Dermis microvascular lymphatic vessel endothelial cell (primary cell): ENCODE data around the gene ZNF283. TPM values are rescaled to one million over a fixed set of nuclear protein-coding genes. Genes with fewer than 3 reads are reported as not detected.
"Not testable (repeated sequence)": the region's sequence is repeated elsewhere in the genome, so short reads cannot be mapped to it uniquely, and the experiment has no call there.

Experiments
- DNase-seq, 2 donors: peaks; one replicate each; pipeline versions ENCODE4 v3.0.0 to v3.0.0-alpha.2; 2010; ENCODE audit warnings: low read depth in 2 of 2
- total RNA-seq: library from RNA; depleted of rRNA; stranded (reverse); fragments of >200 nt; gene quantifications from 2 replicates; pipeline ENCODE4 v1.2.1, GENCODE V29; 2014

ZNF283 gene
- total RNA-seq, 1 donor from 2014 or later = 8.3 TPM

DNA sequence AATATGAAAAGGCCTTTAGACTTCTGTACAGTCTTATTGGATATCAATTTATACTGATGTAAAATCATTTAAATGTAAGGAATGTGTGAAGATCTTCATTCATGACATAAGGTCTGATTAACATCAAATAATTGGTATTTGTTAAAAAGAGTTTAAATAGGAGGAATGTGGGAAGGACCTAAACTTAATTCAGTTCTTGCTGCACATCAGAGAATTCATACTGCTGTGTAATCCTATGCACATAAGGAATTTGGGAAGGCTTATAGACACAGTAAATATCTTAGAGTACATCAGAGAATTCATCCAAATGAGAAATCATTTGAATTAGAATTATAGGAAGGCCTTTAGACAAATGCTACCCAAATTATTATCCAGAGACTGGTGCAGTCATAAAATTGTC, 21.7 kb downstream of the ZNF283 start:
- DNase-seq = no peak

DNA sequence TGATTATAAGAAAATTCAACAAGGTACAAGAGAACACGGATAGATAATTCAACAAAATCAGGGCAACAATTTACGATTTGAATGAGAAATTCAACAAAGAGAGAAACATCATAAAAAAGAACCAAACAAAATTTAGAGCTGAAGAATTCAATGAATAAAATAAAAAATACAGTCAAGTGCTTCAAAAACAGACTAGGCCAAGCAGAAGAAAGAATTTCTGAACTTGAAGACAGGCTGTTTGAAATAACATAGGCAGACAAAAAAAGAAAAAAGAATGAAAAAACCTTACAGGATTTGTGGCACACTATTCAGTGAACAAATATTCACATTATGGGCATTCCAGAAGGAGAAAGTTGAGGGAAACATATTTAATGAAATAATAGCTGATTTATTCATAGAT, 31.1 kb downstream of the ZNF283 start:
- DNase-seq = no peak

DNA sequence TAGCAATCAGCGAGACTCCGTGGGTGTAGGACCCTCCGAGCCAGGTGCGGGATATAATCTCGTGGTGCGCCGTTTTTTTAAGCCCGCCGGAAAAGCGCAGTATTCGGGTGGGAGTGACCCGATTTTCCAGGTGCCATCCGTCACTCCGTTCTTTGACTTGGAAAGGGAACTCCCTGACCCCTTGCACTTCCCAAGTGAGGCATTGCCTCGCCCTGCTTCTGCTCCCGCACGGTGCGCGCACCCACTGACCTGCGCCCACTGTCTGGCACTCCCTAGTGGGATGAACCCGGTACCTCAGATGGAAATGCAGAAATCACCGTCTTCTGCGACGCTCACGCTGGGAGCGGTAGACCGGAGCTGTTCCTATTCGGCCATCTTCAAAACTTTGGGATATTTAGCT, 39.8 kb downstream of the ZNF283 start:
- DNase-seq = not testable (repeated sequence)

DNA sequence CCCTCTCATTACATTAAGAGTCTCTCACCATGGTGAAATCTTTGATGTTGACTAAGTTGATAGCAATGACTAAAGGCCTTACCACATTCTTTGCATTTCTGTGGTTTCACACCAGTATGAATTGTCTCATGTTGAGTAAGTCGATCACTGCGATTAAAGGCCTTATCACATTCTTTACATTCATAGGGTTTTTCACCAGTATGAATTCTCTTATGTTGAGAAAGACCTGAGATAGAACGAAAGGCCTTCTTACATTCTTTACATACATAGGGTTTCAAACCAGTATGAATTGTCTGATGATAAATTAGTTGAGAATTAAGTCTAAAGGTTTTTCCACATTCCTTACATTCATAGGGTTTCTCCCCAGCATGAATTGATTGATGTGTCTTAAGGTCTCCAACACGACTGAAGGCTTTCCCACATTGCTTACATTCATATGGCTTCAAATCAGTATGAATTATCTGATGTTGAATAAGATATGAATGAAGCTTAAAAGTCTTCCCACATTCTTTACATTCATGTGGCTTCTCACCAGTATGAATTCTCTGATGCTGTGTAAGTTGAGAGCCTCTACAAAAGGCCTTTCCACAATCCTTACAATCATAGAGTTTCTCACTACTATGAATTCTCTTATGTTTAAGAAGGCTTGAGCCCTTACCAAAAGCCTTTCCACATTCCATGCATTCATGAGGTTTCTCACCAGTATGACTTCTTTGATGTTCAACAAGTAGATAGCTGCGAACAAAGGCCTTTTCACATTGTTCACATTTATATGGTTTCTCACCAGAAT, 45.6 kb downstream of the ZNF283 start:
- no peak for DNase-seq

DNA sequence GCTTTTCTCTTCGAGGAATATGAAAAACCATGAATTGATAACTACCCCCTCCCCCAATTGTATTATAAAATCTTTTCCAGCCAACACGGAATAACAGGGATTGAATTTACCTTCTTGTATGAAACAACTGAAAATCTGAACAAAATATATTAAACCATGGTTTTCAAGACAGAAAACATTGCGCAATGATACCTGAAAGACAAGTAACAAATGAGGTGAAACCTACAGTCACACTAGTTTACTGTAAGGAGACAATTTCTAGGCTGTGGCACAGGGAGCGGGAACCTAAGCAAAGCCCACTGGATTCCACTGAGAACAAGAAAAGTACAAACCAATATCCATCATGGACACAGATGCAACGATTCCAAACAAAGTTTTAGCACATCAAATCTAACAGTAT, 53.4 kb downstream of the ZNF283 start:
- no peak for DNase-seq

DNA sequence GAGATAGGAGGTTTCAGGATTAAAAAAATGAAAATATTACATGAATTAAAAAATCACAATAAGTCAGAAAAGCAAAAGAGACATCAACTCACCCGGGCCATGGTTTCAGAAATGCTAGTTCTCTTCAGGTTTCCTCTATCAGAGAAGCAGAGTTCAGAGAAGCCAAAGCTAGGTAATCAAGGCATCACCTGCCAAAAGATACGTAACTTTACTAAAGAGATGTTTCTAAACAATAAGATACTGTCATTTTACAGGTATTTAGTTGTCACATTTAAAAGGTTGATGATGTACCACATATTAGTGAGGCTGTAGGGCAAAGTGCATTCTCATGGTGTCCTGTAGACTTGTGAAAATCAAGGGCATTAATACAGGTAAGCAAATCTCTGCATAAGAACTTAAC, 56.7 kb downstream of the ZNF283 start, which contains the start of gene ZNF404:
Gene ZNF404, minus strand, starts transcription at position 101 of the 400 bp plus-strand sequence.
- DNase-seq = no peak

DNA sequence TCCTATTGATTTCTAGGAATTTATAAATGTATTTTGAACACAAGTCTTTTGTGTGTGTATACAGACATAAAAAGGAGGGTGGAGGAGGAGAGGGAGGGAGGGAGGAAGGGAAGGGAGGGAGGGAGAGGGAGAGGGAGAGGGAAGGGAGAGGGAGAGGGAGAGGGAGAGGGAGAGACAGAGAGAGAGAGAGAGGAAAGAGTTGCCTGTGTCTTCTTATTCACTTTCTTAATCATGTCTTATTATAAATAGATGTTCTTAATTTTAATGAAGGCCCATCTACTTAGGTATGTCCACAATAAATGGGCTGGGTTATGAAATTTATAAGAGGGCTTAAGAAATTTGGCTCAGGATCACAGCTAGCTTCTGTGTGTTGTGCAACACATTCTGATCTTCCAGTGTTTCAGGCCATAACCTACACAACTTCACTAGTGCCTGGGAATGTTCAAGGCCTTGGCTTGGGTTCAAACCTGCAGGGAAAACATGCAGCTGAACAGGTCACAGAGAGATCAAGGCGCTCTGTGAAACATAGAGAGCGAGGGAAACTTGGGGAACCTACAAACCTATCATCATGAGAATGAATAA, 68.7 kb downstream of the ZNF283 start:
- DNase-seq = no peak

Other genes with a start within 250 kb of the ZNF283 start
- gene IRGQ, start 231.2 kb upstream of the ZNF283 start, total RNA-seq = 18.5 and 28.3 TPM in 2 replicates
- 6.7 and 9.0 TPM in 2 replicates for gene ZNF576, start 230.7 kb upstream of the ZNF283 start, total RNA-seq
- under 0.01 TPM in 1 of 2 replicates, not detected in the other for gene SRRM5, start 215.2 kb upstream of the ZNF283 start, total RNA-seq
- gene ZNF428, start 207.7 kb upstream of the ZNF283 start, total RNA-seq = 55.1 and 60.6 TPM in 2 replicates
- 9.2 and 22.9 TPM in 2 replicates for gene CADM4, start 187.5 kb upstream of the ZNF283 start, total RNA-seq
- 9.6 and 12.8 TPM in 2 replicates for gene PLAUR, start 157.2 kb upstream of the ZNF283 start, total RNA-seq
- not detected in 2 replicates for gene IRGC, start 111.2 kb upstream of the ZNF283 start, total RNA-seq
- gene SMG9, start 72.4 kb upstream of the ZNF283 start, total RNA-seq = 4.4 and 8.3 TPM in 2 replicates
- 0.39 and 0.51 TPM in 2 replicates for gene KCNN4, start 46.3 kb upstream of the ZNF283 start, total RNA-seq
- gene LYPD5, start 24.9 kb upstream of the ZNF283 start, total RNA-seq = 0.13 and 0.39 TPM in 2 replicates
- 0.51 and 1.0 TPM in 2 replicates for gene ZNF404, start 56.6 kb downstream of the ZNF283 start, total RNA-seq
- gene ZNF45, start 108.0 kb downstream of the ZNF283 start, total RNA-seq = 14.0 and 16.9 TPM in 2 replicates
- gene ZNF221, start 123.9 kb downstream of the ZNF283 start, total RNA-seq = 3.2 and 4.4 TPM in 2 replicates
- gene ZNF155, start 156.9 kb downstream of the ZNF283 start, total RNA-seq = 5.0 and 6.8 TPM in 2 replicates
- gene ZNF230, start 175.6 kb downstream of the ZNF283 start, total RNA-seq = 2.2 and 2.9 TPM in 2 replicates
- 3.5 and 3.6 TPM in 2 replicates for gene ZNF222, start 198.1 kb downstream of the ZNF283 start, total RNA-seq
- 3.2 and 6.3 TPM in 2 replicates for gene ZNF223, start 224.7 kb downstream of the ZNF283 start, total RNA-seq
- 2.2 and 2.4 TPM in 2 replicates for gene ZNF284, start 244.8 kb downstream of the ZNF283 start, total RNA-seq